GM13976 (cell line): ENCODE data around the gene MPP7.
"Not testable (repeated sequence)": the region's sequence is repeated elsewhere in the genome, so short reads cannot be mapped to it uniquely, and the experiment has no call there.

ENCODE experiments used
- DNase-seq: peaks from one replicate; pipeline ENCODE4 v3.0.0; 2012; ENCODE audit warnings: low spot score
- in situ Hi-C: fragments of 300-500 bp; cut with MboI; formaldehyde crosslinking; loops from one replicate; pipeline ENCODE4 v1.12.0; 2022; ENCODE audit warnings: low sequenced_read_pairs, mixed read lengths, inconsistent platforms; ENCODE audit not compliant: unreplicated experiment
- TF ChIP-seq, protein P1 (sequence below): IDR thresholded peaks from 2 replicates; pipeline ENCODE4 v1.5.1; 2012; ENCODE audit warnings: borderline replicate concordance, mild to moderate bottlenecking; ENCODE audit not compliant: insufficient read depth; ENCODE audit errors: extremely low read depth, missing control alignments, control extremely low read depth

The MPP7 gene

DNA sequence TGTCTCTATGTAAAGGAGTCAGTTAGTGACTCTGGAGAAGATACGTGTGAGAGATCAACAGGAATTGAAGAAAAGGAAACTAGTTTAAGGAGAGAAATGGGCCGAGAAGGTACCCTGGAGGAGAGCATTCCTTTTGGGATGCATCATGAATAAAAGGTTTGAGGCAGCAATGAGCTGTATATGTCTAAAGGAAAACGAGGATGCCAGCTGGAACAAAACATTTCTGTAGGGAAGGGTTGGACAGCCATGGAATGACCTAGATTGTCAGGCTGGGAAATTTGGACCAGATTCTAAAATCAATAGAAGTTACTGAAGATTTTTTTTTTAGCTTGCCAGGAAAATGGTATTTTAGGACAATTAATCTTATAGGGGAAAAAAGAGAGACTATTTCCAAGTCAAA lies 17.2 kb upstream of the MPP7 start:
- no peak for DNase-seq
- in situ Hi-C loops = no loop called here
- TF ChIP-seq, protein P1, sequence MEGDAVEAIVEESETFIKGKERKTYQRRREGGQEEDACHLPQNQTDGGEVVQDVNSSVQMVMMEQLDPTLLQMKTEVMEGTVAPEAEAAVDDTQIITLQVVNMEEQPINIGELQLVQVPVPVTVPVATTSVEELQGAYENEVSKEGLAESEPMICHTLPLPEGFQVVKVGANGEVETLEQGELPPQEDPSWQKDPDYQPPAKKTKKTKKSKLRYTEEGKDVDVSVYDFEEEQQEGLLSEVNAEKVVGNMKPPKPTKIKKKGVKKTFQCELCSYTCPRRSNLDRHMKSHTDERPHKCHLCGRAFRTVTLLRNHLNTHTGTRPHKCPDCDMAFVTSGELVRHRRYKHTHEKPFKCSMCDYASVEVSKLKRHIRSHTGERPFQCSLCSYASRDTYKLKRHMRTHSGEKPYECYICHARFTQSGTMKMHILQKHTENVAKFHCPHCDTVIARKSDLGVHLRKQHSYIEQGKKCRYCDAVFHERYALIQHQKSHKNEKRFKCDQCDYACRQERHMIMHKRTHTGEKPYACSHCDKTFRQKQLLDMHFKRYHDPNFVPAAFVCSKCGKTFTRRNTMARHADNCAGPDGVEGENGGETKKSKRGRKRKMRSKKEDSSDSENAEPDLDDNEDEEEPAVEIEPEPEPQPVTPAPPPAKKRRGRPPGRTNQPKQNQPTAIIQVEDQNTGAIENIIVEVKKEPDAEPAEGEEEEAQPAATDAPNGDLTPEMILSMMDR = no peak

DNA sequence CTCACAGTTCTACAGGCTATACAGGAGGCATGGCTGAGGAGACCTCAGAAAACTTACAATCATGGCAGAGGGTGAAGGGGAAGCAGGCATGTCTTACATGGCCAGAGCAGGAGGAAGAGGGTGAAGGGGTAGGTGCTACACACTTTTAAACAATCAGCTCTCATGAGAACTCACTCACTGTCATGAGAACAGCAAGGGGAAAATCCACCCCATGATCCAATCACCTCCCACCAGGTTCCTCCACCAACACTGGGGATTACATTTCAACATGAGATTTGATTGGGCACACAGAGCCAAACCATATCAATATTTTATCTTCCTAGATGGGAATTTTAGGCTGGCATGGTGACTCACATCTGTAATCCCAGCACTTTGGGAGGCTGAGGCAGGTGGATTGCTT lies 16.2 kb upstream of the MPP7 start:
- DNase-seq, in situ Hi-C loops: not testable (repeated sequence)

DNA sequence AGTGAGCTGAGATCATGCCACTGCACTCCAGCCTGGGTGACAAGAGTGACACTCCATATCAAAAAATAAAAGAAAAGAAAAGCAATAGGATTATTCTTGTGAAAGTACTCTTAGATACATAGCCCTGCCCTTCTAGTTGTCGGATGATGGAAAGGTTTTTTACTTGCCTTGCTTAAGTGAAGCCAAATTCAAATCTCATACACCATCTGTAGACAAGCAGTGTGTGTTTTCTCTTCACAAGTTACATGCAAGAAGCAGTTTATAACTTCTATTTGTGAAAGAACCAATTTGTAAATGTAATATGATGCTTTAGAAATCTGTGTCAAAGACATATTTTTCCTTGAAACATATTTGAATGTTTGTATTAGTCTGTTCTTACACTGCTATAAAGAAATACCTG lies 15.8 kb upstream of the MPP7 start:
- TF ChIP-seq, protein P1 = no peak
- in situ Hi-C loops = no loop called here
- no peak for DNase-seq

DNA sequence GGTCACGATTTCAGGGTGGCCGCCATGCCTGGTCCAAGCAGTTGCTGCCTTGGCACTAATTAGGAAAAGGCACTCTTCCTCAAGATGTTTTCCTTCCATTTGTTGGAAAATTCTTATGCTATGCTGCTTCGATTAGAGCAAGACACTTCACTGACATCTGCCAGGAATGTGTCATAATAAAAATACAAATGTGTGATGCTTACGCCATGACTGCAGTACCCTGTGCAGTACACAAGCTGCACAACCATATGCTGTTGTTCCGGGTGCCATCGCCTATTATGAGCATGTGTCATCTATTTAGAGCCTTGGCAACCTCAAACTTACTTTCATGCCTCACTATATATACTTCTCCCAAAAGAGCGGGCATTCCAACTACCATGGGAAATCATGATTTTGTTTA lies 14.9 kb upstream of the MPP7 start:
- in situ Hi-C loops = no loop called here
- TF ChIP-seq, protein P1 = no peak
- DNase-seq = no peak

DNA sequence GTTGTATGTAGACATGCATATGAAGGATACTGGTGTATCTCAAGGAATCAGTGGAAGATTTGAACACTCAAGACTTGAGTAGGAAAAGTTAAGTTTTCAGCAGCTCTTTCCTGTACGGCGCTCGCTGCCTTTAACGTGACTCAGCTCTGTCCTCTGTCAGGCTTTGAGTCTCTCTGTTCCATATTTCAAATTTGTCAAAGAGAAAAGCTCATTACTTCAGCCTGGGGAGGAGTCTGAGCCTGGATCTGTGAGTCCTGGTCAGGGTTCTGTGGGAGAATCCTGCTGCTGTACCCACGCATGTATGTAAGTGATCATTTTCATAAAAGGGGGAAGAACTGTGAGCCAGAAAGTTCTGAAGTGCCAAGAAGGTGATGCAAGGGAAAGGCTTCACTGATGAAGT lies 13.8 kb upstream of the MPP7 start:
- TF ChIP-seq, protein P1 = no peak
- no peak for DNase-seq
- in situ Hi-C loops = no loop called here

DNA sequence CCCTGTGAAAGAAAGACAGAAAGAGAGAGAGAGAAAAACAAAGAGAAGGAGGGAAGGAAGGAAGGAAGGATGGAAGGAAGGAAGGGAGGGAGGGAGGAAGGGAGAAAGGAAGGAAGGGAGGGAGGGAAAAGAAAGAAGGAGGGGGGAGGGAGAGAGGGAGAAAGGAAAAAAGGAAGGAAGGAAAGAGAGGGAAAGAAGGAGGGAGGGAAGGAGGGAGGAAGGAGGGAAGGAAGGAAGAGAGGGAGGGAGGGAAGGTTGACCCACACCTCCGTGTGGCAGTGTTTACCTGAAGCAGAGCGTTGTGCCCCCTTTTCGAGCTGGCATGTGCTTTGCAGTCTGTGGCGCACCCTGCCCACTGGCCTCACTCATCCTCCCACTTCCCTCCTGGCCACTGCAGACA lies 12.3 kb upstream of the MPP7 start:
- in situ Hi-C loops = no loop called here

DNA sequence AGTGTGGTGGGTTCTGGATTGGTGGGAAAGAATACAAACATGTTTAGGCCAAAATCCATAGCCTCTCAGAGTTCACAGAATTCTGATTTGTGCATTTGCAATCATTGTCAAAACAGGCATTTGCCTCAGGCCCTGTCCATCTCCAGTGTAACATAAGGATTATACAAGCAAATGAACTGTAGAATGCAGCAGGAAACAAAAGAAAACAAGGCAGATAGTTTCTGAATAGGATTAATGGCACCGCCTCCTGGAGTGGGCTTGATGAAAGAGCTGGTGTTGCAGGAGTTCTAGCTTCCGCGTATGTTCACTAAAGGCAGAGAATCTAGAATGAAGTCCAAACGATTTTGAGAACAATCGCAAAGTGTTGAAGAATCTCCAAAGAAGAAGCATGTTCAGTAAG lies 11.3 kb upstream of the MPP7 start:
- TF ChIP-seq, protein P1 = no peak
- no peak for DNase-seq
- in situ Hi-C loops = no loop called here

More for the DNA sequence above, 12.3 kb upstream of the MPP7 start:
- TF ChIP-seq, protein P1 = no peak
- no peak for DNase-seq
